SH-SY5Y (cell line): ENCODE results near the gene CTBP2.

Experiments
- GATA2 ChIP-seq: IDR thresholded peaks from 2 replicates; pipeline ENCODE4 v1.6.1; 2011; ENCODE audit warnings: mild to moderate bottlenecking, low read depth, low read length
- GATA3 ChIP-seq: IDR thresholded peaks from 2 replicates; pipeline ENCODE4 v1.6.1; 2011; ENCODE audit warnings: low read depth, mild to moderate bottlenecking, low read length, moderate library complexity

DNA sequence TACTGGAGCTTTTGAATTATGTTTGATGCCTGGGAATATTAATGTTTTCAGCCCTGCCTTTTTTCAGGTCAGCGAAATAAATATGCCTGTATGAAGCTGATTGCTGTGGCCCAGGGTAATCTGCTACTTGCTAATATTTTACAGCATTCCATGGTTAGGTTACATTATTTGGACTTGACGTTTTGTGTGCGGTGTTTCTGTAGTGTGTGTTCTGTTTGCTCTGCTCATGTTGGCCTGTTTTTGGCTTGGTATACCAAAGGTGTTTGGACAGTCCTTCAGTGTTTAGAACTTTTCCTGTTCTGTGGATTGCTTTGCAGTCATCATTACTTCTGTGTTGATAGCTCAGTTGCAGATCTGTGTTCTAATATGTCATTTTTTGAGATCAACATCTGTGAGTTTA lies 206.9 kb downstream of the CTBP2 start:
- no peak for TF ChIP-seq GATA2
- no peak for TF ChIP-seq GATA3
